T-helper 1 cell (primary cell): ENCODE results near the gene PC.

Experiments
- DNase-seq, 5 donors: peaks; one replicate each; pipeline ENCODE4 v3.0.0-alpha.2; 2012 to 2020

The PC gene

GRCh38 chr11:66953081-66953833, 4.9 kb downstream of the PC start:
- no peak for DNase-seq

GRCh38 chr11:66951927-66952337, 6.3 kb downstream of the PC start:
- DNase-seq, result no peak

- DNase-seq, result no peak
Observed at GRCh38 chr11:66951135-66951534, 7.0 kb downstream of the PC start.

GRCh38 chr11:66950112-66950535, 8.1 kb downstream of the PC start:
- no peak for DNase-seq

GRCh38 chr11:66938582-66939135, 19.5 kb downstream of the PC start:
- DNase-seq, result no peak

GRCh38 chr11:66937193-66937733, 20.9 kb downstream of the PC start:
- no peak for DNase-seq

GRCh38 chr11:66936311-66936711, 21.9 kb downstream of the PC start:
- DNase-seq, result no peak

- DNase-seq, result no peak
Observed at GRCh38 chr11:66934950-66935779, 23.0 kb downstream of the PC start.

- DNase-seq, result no peak
Observed at GRCh38 chr11:66933531-66933930, 24.7 kb downstream of the PC start.

GRCh38 chr11:66932543-66932942, 25.6 kb downstream of the PC start:
- no peak for DNase-seq

GRCh38 chr11:66929753-66930152, 28.4 kb downstream of the PC start:
- no peak for DNase-seq

GRCh38 chr11:66924272-66924671, 33.9 kb downstream of the PC start:
- no peak for DNase-seq

- no peak for DNase-seq
Observed at GRCh38 chr11:66922551-66922950, 35.6 kb downstream of the PC start.

- no peak for DNase-seq
Observed at GRCh38 chr11:66920978-66921784, 37.0 kb downstream of the PC start.

- no peak for DNase-seq
Observed at GRCh38 chr11:66919923-66920322, 38.3 kb downstream of the PC start.

GRCh38 chr11:66918741-66919140, 39.4 kb downstream of the PC start:
- no peak for DNase-seq

GRCh38 chr11:66915866-66916265, 42.3 kb downstream of the PC start:
- no peak for DNase-seq

GRCh38 chr11:66915046-66915832, 42.9 kb downstream of the PC start:
- no peak for DNase-seq

- no peak for DNase-seq
Observed at GRCh38 chr11:66914505-66914904, 43.7 kb downstream of the PC start.

GRCh38 chr11:66912911-66913310, 45.3 kb downstream of the PC start:
- no peak for DNase-seq

- DNase-seq, result no peak
Observed at GRCh38 chr11:66912361-66912760, 45.8 kb downstream of the PC start.

GRCh38 chr11:66910669-66911068, 47.5 kb downstream of the PC start:
- DNase-seq, result no peak
